Ishikawa (cell line): Measurements from ENCODE around the gene ZCCHC18.

ENCODE experiments used
- CEBPB ChIP-seq: IDR thresholded peaks from 2 replicates; pipeline ENCODE4 v1.6.1; 2012
- CREB1 ChIP-seq: IDR thresholded peaks from 2 replicates; pipeline ENCODE4 v1.6.1; 2012; ENCODE audit warnings: low read depth
- EGR1 ChIP-seq: IDR thresholded peaks from 2 replicates; pipeline ENCODE4 v1.6.1; 2012
- EP300 ChIP-seq: IDR thresholded peaks from 2 replicates; pipeline ENCODE4 v1.6.1; 2012; ENCODE audit warnings: borderline replicate concordance
- FOXM1 ChIP-seq: IDR thresholded peaks from 2 replicates; pipeline ENCODE4 v1.6.1; 2012; ENCODE audit warnings: low read depth, borderline replicate concordance
- MAX ChIP-seq: IDR thresholded peaks from 2 replicates; pipeline ENCODE4 v1.6.1; 2012
- NFIC ChIP-seq: IDR thresholded peaks from 2 replicates; pipeline ENCODE4 v1.6.1; 2012
- RAD21 ChIP-seq: IDR thresholded peaks from 2 replicates; pipeline ENCODE4 v1.6.1; 2012; ENCODE audit warnings: low read depth
- REST ChIP-seq: IDR thresholded peaks from 2 replicates; pipeline ENCODE4 v1.6.1; 2012; ENCODE audit warnings: low read depth, mild to moderate bottlenecking
- TAF1 ChIP-seq: IDR thresholded peaks from 2 replicates; pipeline ENCODE4 v1.6.1; 2012; ENCODE audit warnings: low read depth, mild to moderate bottlenecking
- TCF12 ChIP-seq: IDR thresholded peaks from 2 replicates; pipeline ENCODE4 v1.6.1; 2012; ENCODE audit warnings: low read depth
- TEAD4 ChIP-seq: IDR thresholded peaks from 2 replicates; pipeline ENCODE4 v1.6.1; 2012
- USF1 ChIP-seq: IDR thresholded peaks from 2 replicates; pipeline ENCODE4 v1.6.1; 2012
- YY1 ChIP-seq: IDR thresholded peaks from 2 replicates; pipeline ENCODE4 v1.6.1; 2012; ENCODE audit warnings: low read depth
- ZBTB7A ChIP-seq: IDR thresholded peaks from 2 replicates; pipeline ENCODE4 v1.6.1; 2012; ENCODE audit warnings: low read depth

ZCCHC18 gene

GRCh38 chrX:104136241-104137019, 24.1 kb downstream of the ZCCHC18 start:
- TF ChIP-seq RAD21 (peak; percentile 58), TCF12 (no peak)

GRCh38 chrX:104137496-104137895, 25.2 kb downstream of the ZCCHC18 start:
- TF ChIP-seq USF1 (no peak), TEAD4 (no peak), NFIC (no peak), FOXM1 (no peak), ZBTB7A (no peak), REST (no peak), TAF1 (no peak), EP300 (no peak), YY1 (no peak), TCF12 (no peak), CEBPB (no peak), RAD21 (no peak), MAX (no peak), EGR1 (no peak), CREB1 (no peak)

GRCh38 chrX:104141087-104141760, 28.9 kb downstream of the ZCCHC18 start:
- no peak for TF ChIP-seq YY1
- TF ChIP-seq ZBTB7A: no peak
- no peak for TF ChIP-seq REST
- no peak for TF ChIP-seq FOXM1
- TF ChIP-seq EGR1: no peak
- TF ChIP-seq TCF12: no peak
- TF ChIP-seq USF1: no peak
- no peak for TF ChIP-seq RAD21
- TF ChIP-seq CREB1: no peak
- TF ChIP-seq TEAD4: no peak
- no peak for TF ChIP-seq TAF1
- no peak for TF ChIP-seq CEBPB
- TF ChIP-seq MAX: no peak
- TF ChIP-seq NFIC: no peak
- TF ChIP-seq EP300: no peak

- TF ChIP-seq EGR1: no peak
- TF ChIP-seq YY1: no peak
- TF ChIP-seq ZBTB7A: no peak
- TF ChIP-seq TEAD4: no peak
- no peak for TF ChIP-seq CREB1
- no peak for TF ChIP-seq TCF12
- no peak for TF ChIP-seq MAX
- no peak for TF ChIP-seq RAD21
- TF ChIP-seq EP300: no peak
- TF ChIP-seq FOXM1: no peak
- TF ChIP-seq TAF1: no peak
- TF ChIP-seq CEBPB: no peak
- no peak for TF ChIP-seq NFIC
- TF ChIP-seq REST: no peak
Observed at GRCh38 chrX:104151037-104151436, 38.7 kb downstream of the ZCCHC18 start.
